Measurements from ENCODE around the gene D2HGDH. TPM values are rescaled to one million over a fixed set of nuclear protein-coding genes. Genes with fewer than 3 reads are reported as not detected.

The D2HGDH gene
- total RNA-seq, 2 experiments from 2014 or later: 39.4 to 42.6 TPM

GRCh38 chr2:241724259-241724974, 10.0 kb upstream of the D2HGDH start:
- ChIA-PET POLR2A (interaction anchor here (0.5 to 2.1 kb wide), 4 partner anchors 10 to 114 kb away, joined by 3 to 8 read pairs (median 4); partner anchors contain the start of genes D2HGDH and ING5), CTCF (interaction anchor here (0.7 to 2.1 kb wide), 4 partner anchors 80 to 154 kb away, joined by 3 to 8 read pairs (median 7); partner anchors contain the start of gene RTP5)
- no peaks in the 10 kb centered on the region for H3K27me3 Mint-ChIP-seq
- intact Hi-C loops (cut with micrococcal nuclease): no loop called here
- ATAC-seq (peak; percentile 83), DNase-seq (peak; percentile 55)
- H3K9me3 Mint-ChIP-seq: no peaks in the 10 kb centered on the region
- no peaks in the 10 kb centered on the region for H3K4me1 Mint-ChIP-seq (ENCODE audit: low read depth)
- no peak overlapping the region for H3K4me3 Mint-ChIP-seq
- H3K27ac Mint-ChIP-seq: no peak overlapping the region
- peak; percentile 62 for TF ChIP-seq CTCF (IDR thresholded peaks at IDR 0.05)
- peaks cover 41% of the 10 kb centered on the region for H3K36me3 Mint-ChIP-seq (ENCODE audit: low read depth)

- ATAC-seq: no peak
- ChIA-PET CTCF (interaction anchor here (1.1 to 2.1 kb wide), 4 partner anchors 12 to 153 kb away, joined by 3 to 8 read pairs (median 6); partner anchors contain the start of gene RTP5), POLR2A (interaction anchor here (0.8 to 2.1 kb wide), 5 partner anchors 9 to 133 kb away, joined by 3 to 8 read pairs (median 4); partner anchors contain the start of genes D2HGDH, ING5 and PDCD1)
- Mint-ChIP-seq H3K36me3 (ENCODE audit: low read depth) (peaks cover 40% of the 10 kb centered on the region), H3K27ac (no peak overlapping the region), H3K4me3 (no peak overlapping the region), H3K27me3 (no peaks in the 10 kb centered on the region), H3K9me3 (no peaks in the 10 kb centered on the region), H3K4me1 (ENCODE audit: low read depth) (peaks cover 7% of the 10 kb centered on the region)
- TF ChIP-seq CTCF (IDR thresholded peaks at IDR 0.05): no peak
- intact Hi-C loops (cut with micrococcal nuclease): no loop called here
- DNase-seq: no peak
Observed at GRCh38 chr2:241724975-241725870, 9.2 kb upstream of the D2HGDH start.

DNA sequence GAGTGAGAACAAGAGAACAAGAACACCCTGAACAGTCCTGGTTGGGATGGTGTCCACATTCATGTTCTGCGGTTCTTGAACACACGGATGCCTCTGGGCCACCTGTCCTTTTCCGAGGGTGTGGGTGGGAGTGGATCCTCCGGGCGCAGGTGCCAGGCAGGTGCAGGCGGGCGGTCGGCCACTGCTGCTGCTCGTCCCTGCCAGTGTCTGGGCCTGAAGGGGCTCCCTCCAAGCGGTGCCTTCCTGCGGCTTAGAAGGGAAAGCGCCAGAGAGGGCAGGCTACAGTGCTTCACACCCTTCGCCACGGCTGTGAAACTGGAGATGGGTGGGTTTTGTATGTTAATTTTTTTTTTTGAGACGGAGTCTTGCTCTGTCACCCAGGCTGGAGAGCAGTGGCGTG, 8.0 kb upstream of the D2HGDH start:
- ChIA-PET POLR2A (interaction anchor here (1.2 kb wide), 1 partner anchor 44 kb away, joined by 3 read pairs; no protein-coding TSS in a partner anchor), CTCF (interaction anchor here (1.4 to 2.1 kb wide), 2 partner anchors 110 to 152 kb away, joined by 4 to 8 read pairs; no protein-coding TSS in a partner anchor)
- no peak for TF ChIP-seq CTCF (IDR thresholded peaks at IDR 0.05)
- H3K4me3 Mint-ChIP-seq: no peak overlapping the region
- no peak overlapping the region for H3K27ac Mint-ChIP-seq
- H3K27me3 Mint-ChIP-seq: no peaks in the 10 kb centered on the region
- H3K4me1 Mint-ChIP-seq (ENCODE audit: low read depth): peaks cover 18% of the 10 kb centered on the region
- ATAC-seq (no peak), DNase-seq (no peak)
- intact Hi-C loops (cut with micrococcal nuclease): no loop called here
- peaks cover 36% of the 10 kb centered on the region for H3K36me3 Mint-ChIP-seq (ENCODE audit: low read depth)
- no peaks in the 10 kb centered on the region for H3K9me3 Mint-ChIP-seq

GRCh38 chr2:241728000-241728399, 6.4 kb upstream of the D2HGDH start:
- Mint-ChIP-seq H3K27me3 (no peaks in the 10 kb centered on the region), H3K4me1 (ENCODE audit: low read depth) (peaks cover 26% of the 10 kb centered on the region), H3K36me3 (ENCODE audit: low read depth) (peaks cover 23% of the 10 kb centered on the region), H3K9me3 (no peaks in the 10 kb centered on the region), H3K27ac (no peak overlapping the region), H3K4me3 (no peak overlapping the region)
- no peak for TF ChIP-seq CTCF (IDR thresholded peaks at IDR 0.05)
- ChIA-PET POLR2A (interaction anchor here (1.5 to 4.2 kb wide), 3 partner anchors 19 to 35 kb away, joined by 3 to 15 read pairs (median 3); partner anchors contain the start of gene ING5), CTCF (interaction anchor here (1.1 to 1.8 kb wide), 2 partner anchors 107 to 151 kb away, joined by 3 to 6 read pairs; no protein-coding TSS in a partner anchor)
- DNase-seq (no peak), ATAC-seq (no peak)
- intact Hi-C loops (cut with micrococcal nuclease): no loop called here

Data from activated CD8-positive, alpha-beta T cell treated with anti-CD3 and anti-CD28 coated beads for 36 hours (primary cell).